Gastrocnemius medialis (tissue), 4 donors: ENCODE results near the gene BBS10. TPM values are rescaled to one million over a fixed set of nuclear protein-coding genes. Genes with fewer than 3 reads are reported as not detected.
A peak's percentile ranks its signal among the peaks of the same experiment; 100 is the strongest.

Source experiments
- ATAC-seq, 2 donors: fragments of 150-250 bp; one replicate each; pipeline ENCODE4 v1.9.1; 2016
- DNase-seq, 2 donors: peaks; one replicate each; pipeline ENCODE4 v3.0.0-alpha.2; 2019
- H3K27ac ChIP-seq, 4 donors: fragments of 200-600 bp; sonication (generic); 1 replicate in 1 of 4; 2 replicates in 3 of 4; pipeline ENCODE4 v1.5.1; 2016 to 2018; ENCODE audit warnings: mild to moderate bottlenecking in 2 of 4, moderate library complexity in 1 of 4
- H3K27me3 ChIP-seq, 3 donors: fragments of 200-600 bp; sonication (generic) in 2 of 3; 1 replicate in 1 of 3; 2 replicates in 2 of 3; pipeline versions ENCODE4 v1.5.1 to v1.6.0; 2016 to 2019; ENCODE audit warnings: mild to moderate bottlenecking in 1 of 3, moderate library complexity in 1 of 3
- H3K36me3 ChIP-seq, 2 donors: fragments of 200-600 bp; sonication (generic) in 1 of 2; one replicate each; pipeline ENCODE4 v1.5.1; 2017 to 2018
- H3K4me1 ChIP-seq, 2 donors: fragments of 200-600 bp; sonication (generic) in 1 of 2; one replicate each; pipeline ENCODE4 v1.5.1; 2016 to 2017; ENCODE audit warnings: mild to moderate bottlenecking in 2 of 2
- H3K4me3 ChIP-seq, 4 donors: fragments of 200-600 bp; sonication (generic) in 3 of 4; 1 replicate in 1 of 4; 2 replicates in 3 of 4; pipeline ENCODE4 v1.5.1; 2016 to 2019; ENCODE audit warnings: mild to moderate bottlenecking in 2 of 4
- H3K9me3 ChIP-seq, 3 donors: fragments of 200-600 bp; sonication (generic) in 2 of 3; 1 replicate in 1 of 3; 2 replicates in 2 of 3; pipeline ENCODE4 v1.5.1; 2016 to 2019
- POLR2A ChIP-seq, 2 donors: fragments of 450-650 bp; IDR thresholded peaks; one replicate each; pipeline ENCODE4 v1.6.1; 2017; ENCODE audit warnings: antibody characterized with exemption in 2 of 2, mild to moderate bottlenecking in 2 of 2, moderate library complexity in 2 of 2
- in situ Hi-C, 4 donors: fragments of 200-750 bp; cut with MboI; loops; one replicate each; pipeline versions ENCODE4 v1.15.0 to v1.8.0; 2017; ENCODE audit warnings: low sequenced_read_pairs in 4 of 4
- intact Hi-C: fragments of 100-400 bp; cut with DNase I; formaldehyde crosslinking; loops from one replicate; pipeline ENCODE4 v1.15.1; 2023; ENCODE audit warnings: low total_unique reads
- total RNA-seq, 4 donors: library from RNA; depleted of rRNA; stranded (reverse); fragments of >200 nt; gene quantifications; one replicate each; pipeline versions ENCODE4 v1.1.0 to v1.2.3, GENCODE V29; 2016
- TF ChIP-seq, protein P1 (sequence below), 5 experiments: fragments of 450-650 bp in 3 of 5; fragments of 200-600 bp in 2 of 5; sonication (generic) in 2 of 5; IDR thresholded peaks in 4 of 5; conservative IDR thresholded peaks in 1 of 5; 1 replicate in 4 of 5; 2 replicates in 1 of 5; pipeline ENCODE4 v1.5.1; 2016 to 2019; ENCODE audit warnings: antibody characterized with exemption in 5 of 5, mild to moderate bottlenecking in 3 of 5, moderate library complexity in 3 of 5

The BBS10 gene
- total RNA-seq, 4 donors from 2014 or later = 9.0 to 17.5 (median 11.5) TPM

DNA sequence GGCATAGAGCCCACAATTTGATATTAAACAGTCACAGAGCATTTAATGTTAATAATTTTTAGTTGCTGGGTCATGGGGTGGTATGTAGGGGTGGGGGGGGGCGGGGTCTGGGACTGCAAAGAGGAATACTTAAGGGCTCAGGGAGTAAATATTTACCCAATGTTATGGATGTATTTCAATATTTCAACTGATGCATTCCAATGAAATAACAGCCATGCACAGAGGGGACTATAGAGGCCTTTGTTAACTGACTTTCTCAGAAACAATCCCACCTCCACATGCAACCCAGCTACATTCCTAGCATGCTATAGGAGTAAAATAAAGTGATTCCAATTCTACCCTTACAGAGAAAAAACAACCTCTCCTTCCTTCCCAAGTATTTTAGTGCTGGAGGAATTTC lies 7.9 kb upstream of the BBS10 start:
- no peak for TF ChIP-seq POLR2A (IDR thresholded peaks at IDR 0.05)
- TF ChIP-seq, protein P1, sequence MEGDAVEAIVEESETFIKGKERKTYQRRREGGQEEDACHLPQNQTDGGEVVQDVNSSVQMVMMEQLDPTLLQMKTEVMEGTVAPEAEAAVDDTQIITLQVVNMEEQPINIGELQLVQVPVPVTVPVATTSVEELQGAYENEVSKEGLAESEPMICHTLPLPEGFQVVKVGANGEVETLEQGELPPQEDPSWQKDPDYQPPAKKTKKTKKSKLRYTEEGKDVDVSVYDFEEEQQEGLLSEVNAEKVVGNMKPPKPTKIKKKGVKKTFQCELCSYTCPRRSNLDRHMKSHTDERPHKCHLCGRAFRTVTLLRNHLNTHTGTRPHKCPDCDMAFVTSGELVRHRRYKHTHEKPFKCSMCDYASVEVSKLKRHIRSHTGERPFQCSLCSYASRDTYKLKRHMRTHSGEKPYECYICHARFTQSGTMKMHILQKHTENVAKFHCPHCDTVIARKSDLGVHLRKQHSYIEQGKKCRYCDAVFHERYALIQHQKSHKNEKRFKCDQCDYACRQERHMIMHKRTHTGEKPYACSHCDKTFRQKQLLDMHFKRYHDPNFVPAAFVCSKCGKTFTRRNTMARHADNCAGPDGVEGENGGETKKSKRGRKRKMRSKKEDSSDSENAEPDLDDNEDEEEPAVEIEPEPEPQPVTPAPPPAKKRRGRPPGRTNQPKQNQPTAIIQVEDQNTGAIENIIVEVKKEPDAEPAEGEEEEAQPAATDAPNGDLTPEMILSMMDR (IDR thresholded peaks at IDR 0.05 in 4 of 5, conservative IDR thresholded peaks at IDR 0.05 in 1 of 5) = no peak
- DNase-seq (no peak), ATAC-seq (no peak)
- H3K36me3 ChIP-seq = peaks cover 0 to 39% of the 10 kb centered on the region in 2 donors
- no peaks in the 10 kb centered on the region for H3K27me3 ChIP-seq
- H3K9me3 ChIP-seq = no peaks in the 10 kb centered on the region
- no peaks in the 10 kb centered on the region for H3K4me1 ChIP-seq
- in situ Hi-C loops = loop anchor here in 2 of 4 donors (25.0 kb wide), 3 partner anchors 206 to 844 kb away; partner anchors contain the start of genes KRR1 (in 1 of the 2) and OSBPL8 (in 1 of the 2)
- intact Hi-C loops = no loop called here
- no peak overlapping the region for H3K27ac ChIP-seq
- H3K4me3 ChIP-seq = no peak overlapping the region

DNA sequence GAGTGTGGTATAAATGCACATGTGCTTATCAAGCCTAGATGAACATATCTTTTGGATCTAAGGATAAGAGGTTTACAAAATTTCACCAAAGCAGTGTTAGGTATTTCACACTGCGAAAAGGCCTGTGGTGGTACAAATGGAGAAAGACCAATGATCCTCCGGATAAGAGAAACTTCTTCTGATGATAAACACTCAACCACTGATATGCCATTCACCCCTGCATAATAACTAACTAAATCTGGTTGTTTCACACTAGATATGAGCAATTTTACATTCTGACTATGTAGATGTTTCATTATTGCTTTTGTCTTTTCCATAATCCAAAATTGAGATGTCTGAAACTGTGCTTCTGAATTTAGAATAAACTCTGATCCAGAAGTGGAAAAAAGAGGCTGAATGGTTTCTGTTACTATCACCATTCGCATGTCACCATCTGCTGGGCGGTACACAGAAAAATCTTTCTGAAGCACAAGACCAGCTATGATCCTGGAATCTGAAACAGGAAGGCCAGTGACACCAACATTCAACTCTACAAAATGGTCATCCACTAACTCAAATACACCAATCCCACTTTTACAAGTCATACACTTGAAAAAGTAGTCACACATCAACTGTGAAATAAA lies 1.3 kb downstream of the BBS10 start:
- H3K27ac ChIP-seq = peak overlapping the region; percentile 83 to 92 (median 88)
- in situ Hi-C loops (loop anchor here (10.0 to 25.0 kb wide), 2 partner anchors 260 to 262 kb away; partner anchors contain the start of gene NAP1L1 (in 4 of the 4)), intact Hi-C loops (loop anchor here (2.0 to 5.0 kb wide), 4 partner anchors 110 to 820 kb away; no protein-coding TSS in a partner anchor)
- ATAC-seq = peak; percentile 74 to 79
- TF ChIP-seq POLR2A (IDR thresholded peaks at IDR 0.05) = no peak
- TF ChIP-seq, protein P1 (IDR thresholded peaks at IDR 0.05 in 4 of 5, conservative IDR thresholded peaks at IDR 0.05 in 1 of 5) = peak in 4 of 5 experiments; percentile 12 to 39 (median 26)
- H3K27me3 ChIP-seq = no peaks in the 10 kb centered on the region
- DNase-seq = peak; percentile 50 to 54
- peak overlapping the region; percentile 68 to 91 (median 82) for H3K4me3 ChIP-seq
- no peaks in the 10 kb centered on the region for H3K36me3 ChIP-seq
- no peaks in the 10 kb centered on the region for H3K9me3 ChIP-seq
- peaks cover 30 to 49% of the 10 kb centered on the region in 2 donors for H3K4me1 ChIP-seq

GRCh38 chr12:76346236-76346635 lies 2.0 kb downstream of the BBS10 start:
- Histone ChIP-seq H3K4me1 (peaks cover 30 to 51% of the 10 kb centered on the region in 2 donors), H3K9me3 (no peaks in the 10 kb centered on the region), H3K27ac (peak overlapping the region; percentile 83 to 92 (median 88)), H3K36me3 (no peaks in the 10 kb centered on the region), H3K4me3 (peak overlapping the region in 1 of 4 donors; percentile 89), H3K27me3 (no peaks in the 10 kb centered on the region)
- in situ Hi-C loops (loop anchor here (10.0 to 25.0 kb wide), 2 partner anchors 259 to 261 kb away; partner anchors contain the start of gene NAP1L1 (in 4 of the 4)), intact Hi-C loops (loop anchor here (2.0 to 5.0 kb wide), 4 partner anchors 111 to 819 kb away; no protein-coding TSS in a partner anchor)
- TF ChIP-seq POLR2A (IDR thresholded peaks at IDR 0.05) = no peak
- TF ChIP-seq, protein P1 (IDR thresholded peaks at IDR 0.05 in 4 of 5, conservative IDR thresholded peaks at IDR 0.05 in 1 of 5) = no peak
- DNase-seq (no peak), ATAC-seq (no peak)

DNA sequence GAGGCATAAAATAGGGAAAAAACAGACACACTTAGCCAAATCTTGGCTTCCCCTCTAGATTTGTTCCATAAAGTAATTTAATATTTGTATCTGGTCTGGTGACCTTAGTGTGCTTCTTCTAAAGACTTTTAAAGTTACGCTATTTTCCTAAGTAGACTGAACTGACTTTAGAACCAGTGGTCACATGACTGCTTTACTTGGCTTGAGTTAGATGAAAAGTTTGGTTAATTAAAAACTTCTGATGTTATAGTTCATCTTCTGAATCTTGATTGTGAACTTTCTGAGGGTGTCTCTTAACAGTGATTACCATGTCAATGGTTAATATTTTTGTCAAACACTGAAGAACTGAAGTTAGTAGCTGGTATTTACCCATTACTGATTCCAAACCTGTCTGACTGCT lies 2.6 kb downstream of the BBS10 start:
- in situ Hi-C loops (loop anchor here (10.0 to 25.0 kb wide), 2 partner anchors 258 to 261 kb away; partner anchors contain the start of gene NAP1L1 (in 4 of the 4)), intact Hi-C loops (loop anchor here (5.0 kb wide), 3 partner anchors 112 to 818 kb away; no protein-coding TSS in a partner anchor)
- H3K4me1 ChIP-seq = peaks cover 30 to 52% of the 10 kb centered on the region in 2 donors
- no peak for DNase-seq
- no peaks in the 10 kb centered on the region for H3K36me3 ChIP-seq
- TF ChIP-seq POLR2A (IDR thresholded peaks at IDR 0.05) = no peak
- TF ChIP-seq, protein P1 (IDR thresholded peaks at IDR 0.05 in 4 of 5, conservative IDR thresholded peaks at IDR 0.05 in 1 of 5) = no peak
- no peak for ATAC-seq
- H3K4me3 ChIP-seq = no peak overlapping the region
- no peaks in the 10 kb centered on the region for H3K9me3 ChIP-seq
- H3K27ac ChIP-seq = peak overlapping the region; percentile 83 to 92 (median 88)
- no peaks in the 10 kb centered on the region for H3K27me3 ChIP-seq
